SJSA1 (cell line): Measurements from ENCODE around the gene STKLD1. TPM values are rescaled to one million over a fixed set of nuclear protein-coding genes. Genes with fewer than 3 reads are reported as not detected.
A peak's percentile ranks its signal among the peaks of the same experiment; 100 is the strongest.

Experiments used
- DNase-seq, 2 experiments: peaks; one replicate each; pipeline ENCODE4 v3.0.0-alpha.2; 2015 to 2020; ENCODE audit warnings: low spot score in 2 of 2, low read depth in 1 of 2
- H3K27ac ChIP-seq: fragments of 250-450 bp; sonication (Bioruptor Pico); 2 replicates; pipeline ENCODE4 v1.5.1; 2020; ENCODE audit warnings: mild to moderate bottlenecking, moderate library complexity
- H3K27me3 ChIP-seq: fragments of 250-450 bp; sonication (Bioruptor Pico); replicated peaks from 2 replicates; pipeline ENCODE4 v1.5.1; 2020; ENCODE audit warnings: mild to moderate bottlenecking, moderate library complexity
- H3K36me3 ChIP-seq: fragments of 250-450 bp; sonication (Bioruptor Pico); 2 replicates; pipeline ENCODE4 v1.5.1; 2020; ENCODE audit warnings: mild to moderate bottlenecking
- H3K4me1 ChIP-seq: fragments of 250-450 bp; sonication (Bioruptor Pico); replicated peaks from 2 replicates; pipeline ENCODE4 v1.6.1; 2021; ENCODE audit warnings: mild to moderate bottlenecking
- H3K4me3 ChIP-seq: fragments of 250-450 bp; sonication (Bioruptor Pico); 2 replicates; pipeline ENCODE4 v1.5.1; 2020; ENCODE audit warnings: mild to moderate bottlenecking
- H3K9me3 ChIP-seq: fragments of 250-450 bp; sonication (Bioruptor Pico); replicated peaks from 2 replicates; pipeline ENCODE4 v1.5.1; 2020; ENCODE audit warnings: mild to moderate bottlenecking
- total RNA-seq: library from RNA; depleted of rRNA; stranded (reverse); fragments of >200 nt; shearing (Covaris generic); gene quantifications from 2 replicates; pipeline ENCODE4 v1.2.3, GENCODE V29; 2014

Gene STKLD1
- total RNA-seq, 1 experiment from 2014 or later = 0.63 TPM

GRCh38 chr9:133349965-133350616 is 26.1 kb upstream of the STKLD1 start:
- DNase-seq = no peak
- H3K4me3 ChIP-seq = no peak overlapping the region
- H3K9me3 ChIP-seq = no peaks in the 10 kb centered on the region
- peaks cover 25% of the 10 kb centered on the region for H3K4me1 ChIP-seq
- H3K27me3 ChIP-seq = no peaks in the 10 kb centered on the region
- no peak overlapping the region for H3K27ac ChIP-seq
- peaks cover 86% of the 10 kb centered on the region for H3K36me3 ChIP-seq

- H3K9me3 ChIP-seq = no peaks in the 10 kb centered on the region
- no peak overlapping the region for H3K27ac ChIP-seq
- DNase-seq = no peak
- H3K4me1 ChIP-seq = peaks cover 26% of the 10 kb centered on the region
- H3K4me3 ChIP-seq = no peak overlapping the region
- peaks cover 72% of the 10 kb centered on the region for H3K36me3 ChIP-seq
- H3K27me3 ChIP-seq = no peaks in the 10 kb centered on the region
Measured at GRCh38 chr9:133351526-133351907, 24.6 kb upstream of the STKLD1 start.

DNA sequence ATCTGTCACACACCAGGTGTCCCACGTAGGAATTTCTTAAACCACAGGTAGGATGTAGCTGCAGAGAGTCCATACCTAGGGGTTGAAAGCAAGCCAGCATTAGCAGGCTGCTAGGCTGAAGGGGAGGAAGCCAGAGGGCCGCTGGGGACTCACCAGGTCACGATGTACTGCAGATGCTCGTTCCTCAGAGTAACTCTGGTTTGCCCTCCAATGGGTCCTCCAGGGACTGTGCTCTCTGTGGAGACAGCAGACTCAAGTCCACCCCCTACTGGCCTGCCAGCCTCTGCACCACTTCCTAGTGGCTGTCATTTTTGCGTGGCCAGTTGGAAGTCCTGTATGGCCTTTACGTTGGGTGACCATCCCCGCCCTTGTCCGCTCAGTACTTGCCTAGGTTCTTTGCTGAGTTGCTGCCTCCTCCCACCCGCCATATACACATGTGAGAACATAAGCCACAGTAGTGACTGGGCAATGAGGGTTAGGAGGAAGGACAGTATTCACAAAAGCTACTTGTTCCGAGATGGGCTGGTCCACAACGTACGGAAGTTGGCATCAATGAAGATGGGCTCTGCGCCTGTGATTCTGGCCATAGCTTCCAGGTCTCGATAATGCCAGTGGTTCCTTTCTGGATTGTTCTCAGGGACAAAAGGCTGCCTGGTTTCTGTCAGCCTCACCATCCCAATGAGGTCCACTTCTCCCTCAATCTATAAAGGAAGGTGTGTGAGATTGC is 24.1 kb upstream of the STKLD1 start:
- Histone ChIP-seq H3K9me3 (no peaks in the 10 kb centered on the region), H3K4me1 (peaks cover 25% of the 10 kb centered on the region), H3K27me3 (no peaks in the 10 kb centered on the region), H3K36me3 (peaks cover 69% of the 10 kb centered on the region), H3K4me3 (no peak overlapping the region), H3K27ac (no peak overlapping the region)
- peak in 1 of 2 experiments; percentile 57 for DNase-seq

DNA sequence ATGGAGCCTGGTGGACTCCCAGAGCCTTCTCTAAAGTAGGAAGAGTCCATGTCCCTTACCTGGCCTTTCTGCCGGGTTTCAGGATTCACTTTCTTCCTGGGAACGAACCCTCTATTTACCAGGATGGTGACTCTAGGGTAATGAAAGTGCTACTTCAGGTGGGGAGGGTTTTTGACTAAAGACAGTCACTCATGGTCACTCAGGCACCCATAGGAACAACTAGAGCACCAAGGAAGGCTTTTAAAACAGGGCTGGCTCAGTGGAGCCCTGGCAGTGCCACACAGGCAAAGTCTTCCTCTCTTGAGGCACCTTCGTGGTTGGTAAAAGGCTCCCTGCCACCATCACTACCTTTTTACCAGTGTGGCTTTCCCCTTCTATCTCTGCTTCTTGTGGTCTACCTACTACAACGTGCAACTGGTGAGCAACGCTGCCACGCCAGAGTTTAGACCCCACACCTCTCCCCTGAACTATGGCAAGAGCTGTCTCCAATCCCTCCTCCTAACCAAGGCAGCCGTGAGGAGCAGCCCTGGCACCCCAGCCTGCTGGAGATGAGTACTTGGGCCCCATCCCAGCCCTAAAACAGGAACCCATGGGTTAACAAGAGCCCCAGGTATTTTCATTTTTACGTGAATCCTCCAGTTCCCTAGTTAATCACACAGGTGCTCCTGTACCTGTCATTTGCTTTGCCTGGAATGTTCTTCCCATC is 23.4 kb upstream of the STKLD1 start:
- Histone ChIP-seq H3K36me3 (peaks cover 74% of the 10 kb centered on the region), H3K4me3 (no peak overlapping the region), H3K9me3 (no peaks in the 10 kb centered on the region), H3K4me1 (peaks cover 26% of the 10 kb centered on the region), H3K27me3 (no peaks in the 10 kb centered on the region), H3K27ac (no peak overlapping the region)
- DNase-seq = no peak

DNA sequence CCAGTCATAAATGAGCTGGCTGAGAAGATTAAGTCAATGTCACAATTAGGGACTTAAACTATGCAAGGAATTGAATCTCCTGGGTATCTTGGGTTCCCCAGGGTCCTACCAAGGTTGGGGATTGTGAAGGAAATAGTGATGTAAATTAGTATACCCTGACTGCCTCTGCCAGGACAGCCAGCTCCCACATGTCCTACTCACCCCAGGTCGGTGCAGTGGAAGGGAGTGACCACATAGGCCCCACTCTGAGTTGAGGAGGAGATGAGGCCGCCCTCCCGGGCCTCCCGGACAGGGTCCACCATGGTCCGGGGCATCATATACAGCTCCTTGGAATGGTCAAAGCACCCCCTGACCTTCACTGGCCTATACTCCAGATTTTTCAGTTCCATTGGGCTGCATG is 22.6 kb upstream of the STKLD1 start:
- no peaks in the 10 kb centered on the region for H3K27me3 ChIP-seq
- H3K9me3 ChIP-seq = no peaks in the 10 kb centered on the region
- H3K36me3 ChIP-seq = peaks cover 72% of the 10 kb centered on the region
- DNase-seq = no peak
- peaks cover 26% of the 10 kb centered on the region for H3K4me1 ChIP-seq
- no peak overlapping the region for H3K4me3 ChIP-seq
- H3K27ac ChIP-seq = no peak overlapping the region

- Histone ChIP-seq H3K27me3 (no peaks in the 10 kb centered on the region), H3K9me3 (no peaks in the 10 kb centered on the region), H3K4me1 (peaks cover 15% of the 10 kb centered on the region), H3K4me3 (no peak overlapping the region; the same call in 1 of the 2 replicates), H3K27ac (no peak overlapping the region), H3K36me3 (peaks cover 72% of the 10 kb centered on the region)
- no peak for DNase-seq
Measured at GRCh38 chr9:133354766-133355165, 21.4 kb upstream of the STKLD1 start.

- no peak for DNase-seq
- H3K27ac ChIP-seq = no peak overlapping the region
- no peaks in the 10 kb centered on the region for H3K9me3 ChIP-seq
Measured at GRCh38 chr9:133355881-133356357, 20.2 kb upstream of the STKLD1 start.

DNA sequence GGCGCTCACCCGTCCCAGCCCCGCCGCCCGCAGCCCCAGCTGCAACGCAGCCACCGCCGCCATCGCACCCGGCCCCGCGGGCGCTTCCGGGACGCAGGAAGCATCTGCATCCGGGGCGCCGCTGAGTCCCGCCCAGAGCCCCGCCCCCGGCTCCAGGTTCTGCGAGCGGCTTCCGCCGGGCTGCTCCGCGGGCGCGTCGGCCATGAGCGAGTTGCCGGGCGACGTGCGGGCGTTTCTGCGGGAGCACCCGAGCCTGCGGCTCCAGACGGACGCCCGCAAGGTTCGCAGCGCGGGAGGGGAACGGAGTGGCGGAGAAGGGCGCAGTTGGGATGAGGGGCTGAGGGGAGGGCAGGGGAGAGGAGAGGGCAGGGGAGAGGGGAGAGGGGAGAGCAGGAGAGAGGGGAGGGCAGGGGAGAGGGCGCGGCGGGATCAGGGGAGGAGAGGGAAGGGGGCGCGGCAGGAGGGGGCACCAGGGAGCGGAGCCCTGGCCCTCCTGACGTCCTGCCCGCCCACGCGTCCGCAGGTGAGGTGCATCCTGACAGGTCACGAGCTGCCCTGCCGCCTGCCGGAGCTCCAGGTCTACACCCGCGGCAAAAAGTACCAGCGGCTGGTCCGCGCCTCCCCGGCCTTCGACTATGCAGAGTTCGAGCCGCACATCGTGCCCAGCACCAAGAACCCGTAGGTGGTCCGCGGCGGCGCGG is 19.6 kb upstream of the STKLD1 start, which contains the start of the genes SURF1 and SURF2:
Gene SURF1, minus strand, starts transcription at position 97 of the 701 bp plus-strand sequence. Its CDS starts 34 bp downstream, at position 63.
Gene SURF2, plus strand, starts transcription at position 160 of the 701 bp plus-strand sequence. Its CDS starts 43 bp downstream, at position 203.
- Histone ChIP-seq H3K27ac (no peak within 1 kb of the TSS), H3K4me1 (peaks cover 13% of the 10 kb centered on the region), H3K36me3 (peaks cover 72% of the 10 kb centered on the region), H3K4me3 (peak within 1 kb of the TSS; percentile 64), H3K27me3 (no peaks in the 10 kb centered on the region), H3K9me3 (no peaks in the 10 kb centered on the region)
- DNase-seq = peak; percentile 22 to 84

More at GRCh38 chr9:133355881-133356357, 20.2 kb upstream of the STKLD1 start:
- H3K36me3 ChIP-seq = peaks cover 72% of the 10 kb centered on the region
- H3K4me1 ChIP-seq = peaks cover 13% of the 10 kb centered on the region
- peak overlapping the region; percentile 64 for H3K4me3 ChIP-seq
- H3K27me3 ChIP-seq = no peaks in the 10 kb centered on the region

DNA sequence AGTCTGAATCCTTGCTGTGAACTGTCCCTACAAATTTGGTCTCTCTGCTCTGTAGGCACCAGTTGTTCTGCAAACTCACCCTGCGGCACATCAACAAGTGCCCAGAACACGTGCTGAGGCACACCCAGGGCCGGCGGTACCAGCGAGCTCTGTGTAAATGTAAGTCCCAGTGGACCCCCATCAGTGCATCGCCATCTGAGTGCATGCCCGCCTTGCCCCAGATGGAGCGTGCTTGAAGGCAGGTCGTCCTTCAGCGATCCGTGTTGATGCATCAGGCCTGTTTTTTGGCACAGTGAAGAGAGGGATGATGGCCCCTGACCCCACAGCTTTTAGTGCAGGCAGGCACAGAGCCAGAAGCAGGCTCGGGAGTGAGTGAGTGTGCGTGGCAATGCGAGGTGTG is 18.5 kb upstream of the STKLD1 start:
- Histone ChIP-seq H3K4me1 (peaks cover 13% of the 10 kb centered on the region), H3K27me3 (no peaks in the 10 kb centered on the region), H3K4me3 (no peak overlapping the region), H3K9me3 (no peaks in the 10 kb centered on the region), H3K36me3 (peaks cover 72% of the 10 kb centered on the region), H3K27ac (no peak overlapping the region)
- DNase-seq = no peak

- H3K27ac ChIP-seq = no peak overlapping the region
- H3K9me3 ChIP-seq = no peaks in the 10 kb centered on the region
- peaks cover 70% of the 10 kb centered on the region for H3K36me3 ChIP-seq
- no peak overlapping the region for H3K4me3 ChIP-seq
- DNase-seq = no peak
- no peaks in the 10 kb centered on the region for H3K27me3 ChIP-seq
- H3K4me1 ChIP-seq = peaks cover 13% of the 10 kb centered on the region
Measured at GRCh38 chr9:133359399-133360175, 16.6 kb upstream of the STKLD1 start.

- no peaks in the 10 kb centered on the region for H3K9me3 ChIP-seq
- H3K27me3 ChIP-seq = no peaks in the 10 kb centered on the region
- no peak overlapping the region for H3K27ac ChIP-seq
- H3K4me1 ChIP-seq = peaks cover 6% of the 10 kb centered on the region
- no peak overlapping the region for H3K4me3 ChIP-seq
- H3K36me3 ChIP-seq = peaks cover 78% of the 10 kb centered on the region
- DNase-seq = no peak
Measured at GRCh38 chr9:133360400-133361393, 15.5 kb upstream of the STKLD1 start.
